ENCODE results near the gene ARHGAP28. TPM values are rescaled to one million over a fixed set of nuclear protein-coding genes. Genes with fewer than 3 reads are reported as not detected.

Gene ARHGAP28
- total and polyA plus RNA-seq, 12 donors = 0.35 to 5.3 (median 2.2) TPM

DNA sequence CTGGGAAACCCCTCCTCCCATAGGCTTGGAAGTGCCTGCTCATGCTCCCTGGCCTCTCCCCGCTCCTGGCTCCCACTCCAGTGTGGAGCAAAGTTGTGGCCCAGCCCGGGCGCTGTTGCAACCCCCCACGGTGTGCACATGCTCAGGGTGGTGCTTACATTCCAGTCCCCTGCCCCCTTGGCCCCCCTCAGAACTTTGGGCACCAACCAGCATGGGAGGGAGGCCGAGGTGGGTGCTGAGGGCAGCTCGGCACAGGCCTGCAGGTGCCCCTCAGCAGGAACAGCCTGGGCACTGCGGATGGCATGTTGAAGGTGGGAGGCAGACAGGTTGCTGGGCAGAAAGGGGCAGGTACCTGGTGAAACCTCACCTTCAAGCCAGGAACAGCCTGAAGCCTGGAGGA is 125.3 kb downstream of the ARHGAP28 start:
- WGBS, 2 donors = 96 to 97% methylated on average over 7 of the region's 7 CpGs
- Histone ChIP-seq H3K9me3 (peaks cover 0 to 34% (median 6%) of the 10 kb centered on the region in 11 donors), H3K4me1 (no peaks in the 10 kb centered on the region), H3K4me3 (no peak overlapping the region), H3K27me3 (no peaks in the 10 kb centered on the region), H3K27ac (no peak overlapping the region), H3K36me3 (peaks cover 0 to 50% (median 0%) of the 10 kb centered on the region in 9 donors)
- ATAC-seq (no peak), DNase-seq (no peak)
- intact Hi-C loops (cut with DNase I) = loop anchor here in 1 of 10 donors (10.0 kb wide), 1 partner anchor 1100 kb away; no protein-coding TSS in a partner anchor
- TF ChIP-seq, protein P1, sequence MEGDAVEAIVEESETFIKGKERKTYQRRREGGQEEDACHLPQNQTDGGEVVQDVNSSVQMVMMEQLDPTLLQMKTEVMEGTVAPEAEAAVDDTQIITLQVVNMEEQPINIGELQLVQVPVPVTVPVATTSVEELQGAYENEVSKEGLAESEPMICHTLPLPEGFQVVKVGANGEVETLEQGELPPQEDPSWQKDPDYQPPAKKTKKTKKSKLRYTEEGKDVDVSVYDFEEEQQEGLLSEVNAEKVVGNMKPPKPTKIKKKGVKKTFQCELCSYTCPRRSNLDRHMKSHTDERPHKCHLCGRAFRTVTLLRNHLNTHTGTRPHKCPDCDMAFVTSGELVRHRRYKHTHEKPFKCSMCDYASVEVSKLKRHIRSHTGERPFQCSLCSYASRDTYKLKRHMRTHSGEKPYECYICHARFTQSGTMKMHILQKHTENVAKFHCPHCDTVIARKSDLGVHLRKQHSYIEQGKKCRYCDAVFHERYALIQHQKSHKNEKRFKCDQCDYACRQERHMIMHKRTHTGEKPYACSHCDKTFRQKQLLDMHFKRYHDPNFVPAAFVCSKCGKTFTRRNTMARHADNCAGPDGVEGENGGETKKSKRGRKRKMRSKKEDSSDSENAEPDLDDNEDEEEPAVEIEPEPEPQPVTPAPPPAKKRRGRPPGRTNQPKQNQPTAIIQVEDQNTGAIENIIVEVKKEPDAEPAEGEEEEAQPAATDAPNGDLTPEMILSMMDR (IDR thresholded peaks at IDR 0.05) = no peak

- 95 to 97% methylated on average over 12 of the region's 12 CpGs for WGBS, 2 donors
Measured at GRCh38 chr18:6855767-6856166, 126.3 kb downstream of the ARHGAP28 start.

GRCh38 chr18:6857300-6857699 is 127.8 kb downstream of the ARHGAP28 start:
- Histone ChIP-seq H3K36me3 (peaks cover 0 to 33% (median 0%) of the 10 kb centered on the region in 9 donors), H3K27me3 (no peaks in the 10 kb centered on the region), H3K9me3 (peaks cover 0 to 19% (median 0%) of the 10 kb centered on the region in 11 donors), H3K27ac (no peak overlapping the region), H3K4me3 (no peak overlapping the region), H3K4me1 (no peaks in the 10 kb centered on the region)
- ATAC-seq (no peak), DNase-seq (no peak)
- WGBS, 2 donors = 88 to 90% methylated on average over 12 of the region's 12 CpGs
- intact Hi-C loops (cut with DNase I) = loop anchor here in 1 of 10 donors (10.0 kb wide), 1 partner anchor 1098 kb away; no protein-coding TSS in a partner anchor
- TF ChIP-seq, protein P1 (IDR thresholded peaks at IDR 0.05) = no peak

More at GRCh38 chr18:6855767-6856166, 126.3 kb downstream of the ARHGAP28 start:
- H3K4me1 ChIP-seq = no peaks in the 10 kb centered on the region
- H3K9me3 ChIP-seq = peaks cover 0 to 34% (median 6%) of the 10 kb centered on the region in 11 donors
- H3K36me3 ChIP-seq = peaks cover 0 to 48% (median 0%) of the 10 kb centered on the region in 9 donors
- intact Hi-C loops (cut with DNase I) = loop anchor here in 1 of 10 donors (10.0 kb wide), 1 partner anchor 1099 kb away; no protein-coding TSS in a partner anchor
- TF ChIP-seq, protein P1 (IDR thresholded peaks at IDR 0.05) = no peak
- no peak overlapping the region for H3K27ac ChIP-seq
- ATAC-seq (no peak), DNase-seq (no peak)
- H3K27me3 ChIP-seq = no peaks in the 10 kb centered on the region
- H3K4me3 ChIP-seq = no peak overlapping the region

DNA sequence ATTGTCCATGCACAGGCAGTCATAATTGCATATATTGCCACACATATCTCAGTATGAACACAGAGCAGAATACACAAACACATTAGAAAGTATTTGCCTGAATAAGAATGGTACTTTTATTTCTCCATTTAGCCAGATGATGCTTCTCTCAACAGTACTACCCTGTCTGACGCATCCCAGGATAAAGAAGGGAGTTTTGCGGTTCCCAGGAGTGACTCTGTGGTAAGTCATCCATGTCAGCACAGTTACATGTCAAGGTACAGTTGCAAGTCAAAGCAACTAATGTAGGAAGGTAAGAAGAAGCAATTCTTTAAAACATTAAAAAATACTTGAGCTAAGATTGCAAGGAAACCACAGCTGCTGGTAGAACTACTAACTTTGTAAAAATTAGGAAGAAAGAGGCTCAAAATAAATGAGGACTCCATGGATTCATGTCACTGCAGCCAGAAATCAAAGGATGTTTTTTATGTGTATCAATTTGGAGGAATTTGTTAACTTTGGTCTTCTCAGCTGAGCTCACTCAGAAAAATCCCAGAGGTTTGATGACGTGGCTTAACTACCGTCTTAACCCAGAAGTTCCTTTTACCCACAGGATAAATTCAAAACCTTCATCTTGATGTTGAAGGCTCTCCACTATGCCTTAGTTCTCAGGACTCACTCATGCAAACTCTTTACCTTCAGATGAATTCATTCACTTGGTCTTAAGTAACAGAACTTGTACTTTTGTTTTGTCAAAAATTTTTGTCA is 130.3 kb downstream of the ARHGAP28 start:
- Histone ChIP-seq H3K9me3 (peaks cover 0 to 4% (median 0%) of the 10 kb centered on the region in 11 donors), H3K27me3 (no peaks in the 10 kb centered on the region), H3K4me3 (no peak overlapping the region), H3K27ac (no peak overlapping the region), H3K36me3 (peaks cover 0 to 12% (median 0%) of the 10 kb centered on the region in 9 donors), H3K4me1 (no peaks in the 10 kb centered on the region)
- DNase-seq (no peak), ATAC-seq (no peak)
- TF ChIP-seq, protein P1 (IDR thresholded peaks at IDR 0.05) = no peak
- intact Hi-C loops (cut with DNase I) = loop anchor here in 1 of 10 donors (10.0 kb wide), 1 partner anchor 1095 kb away; no protein-coding TSS in a partner anchor
- 88 to 94% methylated on average over 4 of the region's 4 CpGs for WGBS, 2 donors
